Measurements from ENCODE around the gene CIAO3. TPM values are rescaled to one million over a fixed set of nuclear protein-coding genes. Genes with fewer than 3 reads are reported as not detected.
A peak's percentile ranks its signal among the peaks of the same experiment; 100 is the strongest.

The CIAO3 gene
- total RNA-seq, 1 experiment from 2014 or later, result 32.8 TPM

DNA sequence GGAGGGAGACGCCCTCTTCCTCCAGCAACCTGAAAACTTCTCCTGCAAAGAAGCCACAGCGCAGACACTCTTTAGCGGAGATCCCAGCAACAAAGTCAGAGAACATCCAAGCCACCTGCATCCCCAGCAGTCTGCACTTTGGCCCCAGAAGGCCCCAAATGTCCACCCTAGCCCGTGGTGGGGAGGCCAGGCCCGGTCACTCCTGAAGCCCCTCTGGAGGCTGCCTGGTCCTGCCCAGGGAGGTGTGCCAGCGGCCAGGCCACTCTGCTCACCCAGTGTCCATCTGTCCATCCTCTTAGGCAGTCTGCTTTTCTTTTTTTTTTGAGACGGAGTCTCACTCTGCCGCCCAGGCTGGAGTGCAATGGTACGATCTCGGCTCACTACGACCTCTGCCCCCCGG lies 8.5 kb downstream of the CIAO3 start (continued):
- TF ChIP-seq POLR2A (IDR thresholded peaks at IDR 0.05; ENCODE audit: borderline replicate concordance, extremely low read depth, insufficient read depth, insufficient read length) (no peak), ZFX (IDR thresholded peaks at IDR 0.05) (no peak), POLR2AphosphoS5 (IDR thresholded peaks at IDR 0.05; ENCODE audit: low read depth, low read length) (no peak), SRF (IDR thresholded peaks at IDR 0.05; ENCODE audit: low read depth) (no peak), CBX3 (IDR thresholded peaks at IDR 0.05; ENCODE audit: low read depth) (no peak), JUND (IDR thresholded peaks at IDR 0.05) (no peak), ZNF274 (IDR thresholded peaks at IDR 0.05; ENCODE audit: low read depth, low read length) (no peak)
- TF ChIP-seq, protein P1, sequence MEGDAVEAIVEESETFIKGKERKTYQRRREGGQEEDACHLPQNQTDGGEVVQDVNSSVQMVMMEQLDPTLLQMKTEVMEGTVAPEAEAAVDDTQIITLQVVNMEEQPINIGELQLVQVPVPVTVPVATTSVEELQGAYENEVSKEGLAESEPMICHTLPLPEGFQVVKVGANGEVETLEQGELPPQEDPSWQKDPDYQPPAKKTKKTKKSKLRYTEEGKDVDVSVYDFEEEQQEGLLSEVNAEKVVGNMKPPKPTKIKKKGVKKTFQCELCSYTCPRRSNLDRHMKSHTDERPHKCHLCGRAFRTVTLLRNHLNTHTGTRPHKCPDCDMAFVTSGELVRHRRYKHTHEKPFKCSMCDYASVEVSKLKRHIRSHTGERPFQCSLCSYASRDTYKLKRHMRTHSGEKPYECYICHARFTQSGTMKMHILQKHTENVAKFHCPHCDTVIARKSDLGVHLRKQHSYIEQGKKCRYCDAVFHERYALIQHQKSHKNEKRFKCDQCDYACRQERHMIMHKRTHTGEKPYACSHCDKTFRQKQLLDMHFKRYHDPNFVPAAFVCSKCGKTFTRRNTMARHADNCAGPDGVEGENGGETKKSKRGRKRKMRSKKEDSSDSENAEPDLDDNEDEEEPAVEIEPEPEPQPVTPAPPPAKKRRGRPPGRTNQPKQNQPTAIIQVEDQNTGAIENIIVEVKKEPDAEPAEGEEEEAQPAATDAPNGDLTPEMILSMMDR (IDR thresholded peaks at IDR 0.05 in 2 of 3, conservative IDR thresholded peaks at IDR 0.05 in 1 of 3; ENCODE audit: borderline replicate concordance in 1 of 3, insufficient read depth in 1 of 3, low read depth in 2 of 3, low read length in 2 of 3), result no peak

DNA sequence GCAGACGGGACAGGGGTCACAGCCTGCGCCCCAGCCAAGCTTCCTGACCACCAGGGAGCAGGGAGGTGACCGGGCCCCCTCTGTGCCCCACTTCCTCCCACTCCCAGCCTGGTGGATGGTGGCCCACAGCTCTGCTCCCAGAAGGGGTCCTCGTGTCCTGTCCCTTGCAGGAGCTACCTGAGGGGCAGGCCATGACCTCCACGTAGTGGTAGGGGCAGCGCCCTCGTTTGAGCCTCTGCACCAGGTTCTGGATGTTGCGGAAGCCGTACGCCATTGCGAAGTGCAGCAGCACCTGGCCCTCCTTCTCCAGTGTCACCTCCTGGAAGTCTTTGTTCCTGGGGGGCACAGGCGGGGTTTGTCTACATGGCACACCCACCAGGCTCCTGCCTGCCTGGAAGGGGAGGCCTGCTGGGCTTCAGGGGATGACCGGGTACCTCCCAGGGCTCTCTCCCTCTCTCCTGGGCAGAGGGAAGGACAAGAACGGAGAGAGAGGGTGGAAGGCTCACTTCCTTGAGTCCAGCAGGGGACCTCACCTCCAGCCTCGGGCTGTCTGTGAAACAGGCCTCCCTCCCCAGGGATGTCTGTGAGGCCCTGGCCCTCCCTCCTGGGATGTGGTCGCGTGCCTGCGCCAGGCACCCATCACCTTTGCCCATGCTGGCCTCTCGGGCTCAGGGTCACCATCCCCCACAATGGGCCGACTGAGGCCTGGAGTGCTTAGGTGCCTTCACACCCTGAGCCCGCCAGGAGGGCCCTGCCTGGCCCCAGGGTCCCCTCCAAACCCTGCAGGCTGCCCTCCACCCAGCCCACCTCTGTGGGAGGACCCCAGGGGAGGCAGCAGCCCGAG lies 9.9 kb downstream of the CIAO3 start:
- Histone ChIP-seq H3K4me2 (ENCODE audit: low read length) (no peak overlapping the region), H3K79me2 (ENCODE audit: insufficient read depth, low read length) (peaks cover 19% of the 10 kb centered on the region; the same call in 1 of the 2 replicates), H4K20me1 (ENCODE audit: insufficient read depth) (no peaks in the 10 kb centered on the region), H3K9me3 (ENCODE audit: control insufficient read depth in 1 of 2, insufficient read depth in 1 of 2, low read depth in 1 of 2, low read length in 2 of 2) (no peaks in the 10 kb centered on the region), H3K9me2 (ENCODE audit: insufficient read depth) (no peaks in the 10 kb centered on the region), H3K27me3 (ENCODE audit: insufficient read depth, low read length) (no peaks in the 10 kb centered on the region), H3K36me3 (ENCODE audit: control insufficient read depth in 1 of 2, insufficient read depth in 2 of 2, low read length in 2 of 2) (peaks cover 3 to 9% of the 10 kb centered on the region in 2 experiments; a peak in 3 of 4 replicates), H3K4me1 (ENCODE audit: control insufficient read depth in 1 of 2, insufficient read depth in 2 of 2, low read length in 2 of 2) (peaks cover 4 to 25% of the 10 kb centered on the region in 2 experiments; a peak in 3 of 4 replicates), H3K9ac (ENCODE audit: low read length) (no peak overlapping the region), H3K4me3 (replicated peaks in 1 of 2; ENCODE audit: low read depth in 1 of 2, low read length in 2 of 2) (no peak overlapping the region), H3K27ac (ENCODE audit: low read depth, low read length) (peak overlapping the region; percentile 95; the same call in 1 of the 2 replicates), H2AFZ (ENCODE audit: low read depth, low read length, poor library complexity, severe bottlenecking) (no peak overlapping the region)
- intact Hi-C loops (cut with micrococcal nuclease), result no loop called here
- RAD21 ChIA-PET (ENCODE audit: low non-redundant PET in 1 of 2, low total read pairs in 2 of 2, uncharacterized antibody in 2 of 2, unreplicated experiment in 2 of 2), result no interaction called here
- DNase-seq (ENCODE audit: low read depth, low spot score), result no peak
- no TSS peak for BruUV-seq (replicated peaks)
- ATAC-seq, result no peak
- CTCF ChIA-PET, result interaction anchor here (3.0 kb wide), 1 partner anchor 10 kb away, joined by 9 read pairs; the partner anchor contains the start of gene CIAO3
- POLR2A ChIA-PET, result interaction anchor here (0.9 kb wide), 1 partner anchor 10 kb away, joined by 3 read pairs; the partner anchor contains the start of gene ANTKMT
- TF ChIP-seq EZH2phosphoT487 (IDR thresholded peaks at IDR 0.05; ENCODE audit: borderline replicate concordance) (no peak), ZNF274 (IDR thresholded peaks at IDR 0.05; ENCODE audit: low read depth, low read length) (no peak), FOSL1 (IDR thresholded peaks at IDR 0.05; ENCODE audit: low read depth) (no peak), JUND (IDR thresholded peaks at IDR 0.05) (no peak), EZH2 (IDR thresholded peaks at IDR 0.05) (no peak), RAD21 (IDR thresholded peaks at IDR 0.05; ENCODE audit: low read depth) (no peak), CEBPB (IDR thresholded peaks at IDR 0.05; ENCODE audit: low read depth) (no peak), POLR2A (IDR thresholded peaks at IDR 0.05; ENCODE audit: borderline replicate concordance, extremely low read depth, insufficient read depth, insufficient read length) (no peak), SRF (IDR thresholded peaks at IDR 0.05; ENCODE audit: low read depth) (no peak), SIN3A (IDR thresholded peaks at IDR 0.05; ENCODE audit: low read depth) (no peak)
- TF ChIP-seq, protein P2, sequence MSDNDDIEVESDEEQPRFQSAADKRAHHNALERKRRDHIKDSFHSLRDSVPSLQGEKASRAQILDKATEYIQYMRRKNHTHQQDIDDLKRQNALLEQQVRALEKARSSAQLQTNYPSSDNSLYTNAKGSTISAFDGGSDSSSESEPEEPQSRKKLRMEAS (IDR thresholded peaks at IDR 0.05), result no peak
- TF ChIP-seq, protein P3, sequence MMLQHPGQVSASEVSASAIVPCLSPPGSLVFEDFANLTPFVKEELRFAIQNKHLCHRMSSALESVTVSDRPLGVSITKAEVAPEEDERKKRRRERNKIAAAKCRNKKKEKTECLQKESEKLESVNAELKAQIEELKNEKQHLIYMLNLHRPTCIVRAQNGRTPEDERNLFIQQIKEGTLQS (IDR thresholded peaks at IDR 0.05), result no peak
- TF ChIP-seq, protein P4, sequence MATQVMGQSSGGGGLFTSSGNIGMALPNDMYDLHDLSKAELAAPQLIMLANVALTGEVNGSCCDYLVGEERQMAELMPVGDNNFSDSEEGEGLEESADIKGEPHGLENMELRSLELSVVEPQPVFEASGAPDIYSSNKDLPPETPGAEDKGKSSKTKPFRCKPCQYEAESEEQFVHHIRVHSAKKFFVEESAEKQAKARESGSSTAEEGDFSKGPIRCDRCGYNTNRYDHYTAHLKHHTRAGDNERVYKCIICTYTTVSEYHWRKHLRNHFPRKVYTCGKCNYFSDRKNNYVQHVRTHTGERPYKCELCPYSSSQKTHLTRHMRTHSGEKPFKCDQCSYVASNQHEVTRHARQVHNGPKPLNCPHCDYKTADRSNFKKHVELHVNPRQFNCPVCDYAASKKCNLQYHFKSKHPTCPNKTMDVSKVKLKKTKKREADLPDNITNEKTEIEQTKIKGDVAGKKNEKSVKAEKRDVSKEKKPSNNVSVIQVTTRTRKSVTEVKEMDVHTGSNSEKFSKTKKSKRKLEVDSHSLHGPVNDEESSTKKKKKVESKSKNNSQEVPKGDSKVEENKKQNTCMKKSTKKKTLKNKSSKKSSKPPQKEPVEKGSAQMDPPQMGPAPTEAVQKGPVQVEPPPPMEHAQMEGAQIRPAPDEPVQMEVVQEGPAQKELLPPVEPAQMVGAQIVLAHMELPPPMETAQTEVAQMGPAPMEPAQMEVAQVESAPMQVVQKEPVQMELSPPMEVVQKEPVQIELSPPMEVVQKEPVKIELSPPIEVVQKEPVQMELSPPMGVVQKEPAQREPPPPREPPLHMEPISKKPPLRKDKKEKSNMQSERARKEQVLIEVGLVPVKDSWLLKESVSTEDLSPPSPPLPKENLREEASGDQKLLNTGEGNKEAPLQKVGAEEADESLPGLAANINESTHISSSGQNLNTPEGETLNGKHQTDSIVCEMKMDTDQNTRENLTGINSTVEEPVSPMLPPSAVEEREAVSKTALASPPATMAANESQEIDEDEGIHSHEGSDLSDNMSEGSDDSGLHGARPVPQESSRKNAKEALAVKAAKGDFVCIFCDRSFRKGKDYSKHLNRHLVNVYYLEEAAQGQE (IDR thresholded peaks at IDR 0.05; ENCODE audit: low read depth), result no peak
